ENCODE results near the gene ARRDC5.
"Not testable (repeated sequence)": the region's sequence is repeated elsewhere in the genome, so short reads cannot be mapped to it uniquely, and the experiment has no call there.

ARRDC5 gene

GRCh38 chr19:4867534-4868285 is 35.0 kb downstream of the ARRDC5 start, which contains the start of gene PLIN3:
PLIN3 (minus strand) TSS chr19:4867667; CDS start chr19:4861394, 6,273 bp downstream.
- peak; percentile 71 for DNase-seq

- DNase-seq, result no peak
Observed at GRCh38 chr19:4866595-4867424, 35.9 kb downstream of the ARRDC5 start.

GRCh38 chr19:4861147-4861546 is 41.5 kb downstream of the ARRDC5 start:
- DNase-seq, result no peak

- DNase-seq, result no peak
Observed at GRCh38 chr19:4859697-4860096, 43.0 kb downstream of the ARRDC5 start.

- not testable (repeated sequence) for DNase-seq
Observed at GRCh38 chr19:4856468-4856867, 46.2 kb downstream of the ARRDC5 start.

GRCh38 chr19:4853506-4853905 is 49.2 kb downstream of the ARRDC5 start:
- not testable (repeated sequence) for DNase-seq

- DNase-seq, result no peak
Observed at GRCh38 chr19:4852484-4852883, 50.2 kb downstream of the ARRDC5 start.

- no peak for DNase-seq
Observed at GRCh38 chr19:4851551-4852290, 51.0 kb downstream of the ARRDC5 start.

- no peak for DNase-seq
Observed at GRCh38 chr19:4849019-4849418, 53.7 kb downstream of the ARRDC5 start.

- DNase-seq, result no peak
Observed at GRCh38 chr19:4847190-4847973, 55.3 kb downstream of the ARRDC5 start.

GRCh38 chr19:4845975-4846374 is 56.7 kb downstream of the ARRDC5 start:
- not testable (repeated sequence) for DNase-seq

GRCh38 chr19:4844348-4845179 is 58.1 kb downstream of the ARRDC5 start:
- DNase-seq, result no peak

GRCh38 chr19:4843647-4843965 is 59.1 kb downstream of the ARRDC5 start:
- no peak for DNase-seq

All from GF-D8 (cell line).